Uterus (tissue), 4 donors: ENCODE results near the gene SLC25A1. TPM values are rescaled to one million over a fixed set of nuclear protein-coding genes. Genes with fewer than 3 reads are reported as not detected.

Source experiments
- DNase-seq, 2 donors: peaks; one replicate each; pipeline ENCODE4 v3.0.0-alpha.2; 2019 to 2020
- H3K27ac ChIP-seq, 2 donors: fragments of 200-600 bp; sonication (generic); 1 replicate in 1 of 2; 2 replicates in 1 of 2; pipeline ENCODE4 v1.5.1; 2016 to 2018
- H3K27me3 ChIP-seq, 2 donors: fragments of 200-600 bp; sonication (generic); one replicate each; pipeline ENCODE4 v1.5.1; 2018 to 2019; ENCODE audit warnings: control low read depth in 1 of 2
- H3K36me3 ChIP-seq, 2 donors: fragments of 200-600 bp; sonication (generic); one replicate each; pipeline ENCODE4 v1.5.1; 2019; ENCODE audit warnings: control low read depth in 1 of 2
- H3K4me1 ChIP-seq, 2 donors: fragments of 200-600 bp; sonication (generic); one replicate each; pipeline ENCODE4 v1.5.1; 2018 to 2019; ENCODE audit warnings: control low read depth in 1 of 2
- H3K4me3 ChIP-seq, 2 donors: fragments of 200-600 bp; sonication (generic); 1 replicate in 1 of 2; 2 replicates in 1 of 2; pipeline ENCODE4 v1.5.1; 2018 to 2019; ENCODE audit warnings: mild to moderate bottlenecking in 1 of 2
- H3K9me3 ChIP-seq, 2 donors: fragments of 200-600 bp; sonication (generic); one replicate each; pipeline ENCODE4 v1.5.1; 2019; ENCODE audit warnings: control low read depth in 1 of 2
- CTCF ChIP-seq, 4 experiments: fragments of 200-600 bp in 2 of 4; fragments of 450-650 bp in 2 of 4; sonication (generic) in 2 of 4; IDR thresholded peaks; one replicate each; pipeline ENCODE4 v1.5.1; 2016 to 2019; ENCODE audit warnings: antibody characterized with exemption in 4 of 4, mild to moderate bottlenecking in 2 of 4, moderate library complexity in 1 of 4
- POLR2A ChIP-seq, 2 donors: fragments of 450-650 bp; IDR thresholded peaks; one replicate each; pipeline ENCODE4 v1.6.1; 2016; ENCODE audit warnings: antibody characterized with exemption in 2 of 2, mild to moderate bottlenecking in 1 of 2, moderate library complexity in 1 of 2
- intact Hi-C: fragments of 100-400 bp; cut with DNase I; formaldehyde crosslinking; loops from one replicate; pipeline ENCODE4 v1.15.1; 2023; ENCODE audit warnings: low total_unique reads
- total RNA-seq, 4 donors: library from RNA; depleted of rRNA in 3 of 4; stranded (reverse); fragments of >200 nt in 3 of 4; gene quantifications; one replicate each; pipeline versions ENCODE4 v1.1.0 to v1.2.4, GENCODE V29; 2014 to 2023
- donor health status: DM: yes; HTN: yes; CAD: no.

Gene SLC25A1
- total RNA-seq, 4 donors from 2014 or later, result 4.7 to 42.7 (median 27.3) TPM

- TF ChIP-seq CTCF (IDR thresholded peaks at IDR 0.05), result no peak
- TF ChIP-seq POLR2A (IDR thresholded peaks at IDR 0.05), result no peak
Observed at GRCh38 chr22:19224557-19224956, 46.0 kb upstream of the SLC25A1 start.

GRCh38 chr22:19223617-19224016 is 45.1 kb upstream of the SLC25A1 start:
- Histone ChIP-seq H3K4me1 (no peaks in the 10 kb centered on the region), H3K27me3 (no peaks in the 10 kb centered on the region), H3K4me3 (no peak overlapping the region), H3K9me3 (no peaks in the 10 kb centered on the region), H3K27ac (no peak overlapping the region), H3K36me3 (no peaks in the 10 kb centered on the region)
- intact Hi-C loops, result no loop called here
- TF ChIP-seq CTCF (IDR thresholded peaks at IDR 0.05), result no peak
- no peak for TF ChIP-seq POLR2A (IDR thresholded peaks at IDR 0.05)
- DNase-seq, result no peak

More at GRCh38 chr22:19224557-19224956, 46.0 kb upstream of the SLC25A1 start:
- Histone ChIP-seq H3K27me3 (no peaks in the 10 kb centered on the region), H3K9me3 (no peaks in the 10 kb centered on the region), H3K36me3 (no peaks in the 10 kb centered on the region), H3K27ac (no peak overlapping the region), H3K4me3 (no peak overlapping the region), H3K4me1 (no peaks in the 10 kb centered on the region)
- no peak for DNase-seq
- intact Hi-C loops, result no loop called here

- H3K36me3 ChIP-seq, result no peaks in the 10 kb centered on the region
- H3K4me3 ChIP-seq, result no peak overlapping the region
- no peak for DNase-seq
- TF ChIP-seq CTCF (IDR thresholded peaks at IDR 0.05), result no peak
- no peak for TF ChIP-seq POLR2A (IDR thresholded peaks at IDR 0.05)
- no peak overlapping the region for H3K27ac ChIP-seq
- no peaks in the 10 kb centered on the region for H3K9me3 ChIP-seq
- no peaks in the 10 kb centered on the region for H3K4me1 ChIP-seq
- no peaks in the 10 kb centered on the region for H3K27me3 ChIP-seq
- intact Hi-C loops, result no loop called here
Observed at GRCh38 chr22:19223110-19223509, 44.6 kb upstream of the SLC25A1 start.

GRCh38 chr22:19222242-19223005 is 43.9 kb upstream of the SLC25A1 start:
- no peaks in the 10 kb centered on the region for H3K36me3 ChIP-seq
- no peaks in the 10 kb centered on the region for H3K9me3 ChIP-seq
- no peak overlapping the region for H3K4me3 ChIP-seq
- no peaks in the 10 kb centered on the region for H3K4me1 ChIP-seq
- intact Hi-C loops, result no loop called here
- no peaks in the 10 kb centered on the region for H3K27me3 ChIP-seq
- TF ChIP-seq CTCF (IDR thresholded peaks at IDR 0.05) (no peak), POLR2A (IDR thresholded peaks at IDR 0.05) (no peak)
- no peak for DNase-seq
- H3K27ac ChIP-seq, result no peak overlapping the region

- intact Hi-C loops, result no loop called here
- TF ChIP-seq POLR2A (IDR thresholded peaks at IDR 0.05), result no peak
- no peak for TF ChIP-seq CTCF (IDR thresholded peaks at IDR 0.05)
Observed at GRCh38 chr22:19220867-19221266, 42.3 kb upstream of the SLC25A1 start.

More at GRCh38 chr22:19220867-19221266, 42.3 kb upstream of the SLC25A1 start:
- Histone ChIP-seq H3K36me3 (no peaks in the 10 kb centered on the region), H3K4me1 (no peaks in the 10 kb centered on the region), H3K27me3 (no peaks in the 10 kb centered on the region), H3K9me3 (no peaks in the 10 kb centered on the region), H3K4me3 (no peak overlapping the region), H3K27ac (no peak overlapping the region)
- DNase-seq, result no peak
